Measurements from ENCODE around the gene MOSMO.

- TF ChIP-seq POLR2AphosphoS5 (IDR thresholded peaks at IDR 0.05) (no peak), CTCF (IDR thresholded peaks at IDR 0.05) (no peak)
These were observed 45.1 kb downstream of the MOSMO start for GRCh38 chr16:22052980-22053379.
